ENCODE results near the gene IRAK2.
A peak's percentile ranks its signal among the peaks of the same experiment; 100 is the strongest.

The IRAK2 gene

DNA sequence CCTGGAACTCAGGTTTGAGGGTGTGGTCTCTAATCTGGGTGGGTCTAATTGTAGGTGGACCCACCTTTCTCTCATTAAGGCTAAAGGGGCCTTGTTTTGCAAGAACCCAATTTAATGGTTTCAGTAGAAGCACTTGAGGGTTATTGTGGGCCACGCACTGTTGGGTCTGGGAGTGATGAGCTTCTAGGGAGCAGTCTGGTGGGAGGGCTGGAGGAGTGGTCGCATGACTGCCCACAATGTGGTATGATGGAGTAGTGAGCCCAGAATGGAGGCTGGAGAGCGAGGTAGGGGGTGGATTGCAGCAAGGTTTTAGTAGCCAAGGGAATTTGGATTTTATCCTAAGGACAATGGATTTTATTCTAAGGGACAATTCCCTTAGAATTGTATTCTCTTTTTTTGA is 86.3 kb downstream of the IRAK2 start:
- Histone ChIP-seq H3K4ac (ENCODE audit: low read depth in 1 of 2, low read length in 2 of 2) (no peak overlapping the region), H2BK5ac (ENCODE audit: low read depth, low read length, poor library complexity, severe bottlenecking) (no peak overlapping the region), H2BK120ac (ENCODE audit: low read depth, low read length) (no peak overlapping the region), H4K91ac (ENCODE audit: low read length) (no peak overlapping the region), H2AFZ (ENCODE audit: low read depth, low read length) (no peak overlapping the region), H3K23ac (ENCODE audit: low read length in 2 of 2) (peak overlapping the region in 1 of 2 experiments; percentile 74), H3K14ac (ENCODE audit: low read length in 2 of 2) (no peak overlapping the region), H3K36me3 (ENCODE audit: control insufficient read depth in 1 of 2, insufficient read depth in 2 of 2, low read depth in 1 of 2, low read length in 2 of 2) (peaks cover 23 to 43% of the 10 kb centered on the region in 2 experiments), H3K4me2 (ENCODE audit: low read length, poor library complexity, severe bottlenecking) (peak overlapping the region; percentile 86), H4K8ac (ENCODE audit: low read length) (no peak overlapping the region), H3K4me3 (ENCODE audit: insufficient read depth in 1 of 2, low read depth in 1 of 2, low read length in 2 of 2) (peak overlapping the region in 1 of 2 experiments; percentile 96), H2BK15ac (ENCODE audit: low read depth, poor library complexity, severe bottlenecking) (no peak overlapping the region), H3K9ac (ENCODE audit: low read length) (peak overlapping the region; percentile 96), H3K27ac (ENCODE audit: low read length, poor library complexity, severe bottlenecking) (no peak overlapping the region), H3K27me3 (ENCODE audit: control insufficient read depth in 1 of 2, insufficient read depth in 1 of 2, low read length in 2 of 2) (no peaks in the 10 kb centered on the region), H3K4me1 (ENCODE audit: control insufficient read depth, insufficient read depth, low read depth, low read length) (peaks cover 10% of the 10 kb centered on the region), H3K18ac (ENCODE audit: low read depth in 1 of 2, low read length in 2 of 2) (no peak overlapping the region), H3K9me3 (ENCODE audit: control insufficient read depth, low read length) (peaks cover 3% of the 10 kb centered on the region), H3K79me1 (replicated peaks; ENCODE audit: low read length, poor library complexity, severe bottlenecking) (peaks cover 22% of the 10 kb centered on the region), H2AK5ac (ENCODE audit: low read length, severe bottlenecking) (no peak overlapping the region), H2BK12ac (ENCODE audit: low read length in 2 of 2) (no peak overlapping the region)
- DNase-seq: no peak
- WGBS: 96% methylated on average over 2 of the region's 3 CpGs

GRCh38 chr3:10253731-10254130 is 89.0 kb downstream of the IRAK2 start:
- Histone ChIP-seq H3K27me3 (ENCODE audit: control insufficient read depth in 1 of 2, insufficient read depth in 1 of 2, low read length in 2 of 2) (no peaks in the 10 kb centered on the region), H4K8ac (ENCODE audit: low read length) (no peak overlapping the region), H2BK15ac (ENCODE audit: low read depth, poor library complexity, severe bottlenecking) (no peak overlapping the region), H3K27ac (ENCODE audit: low read length, poor library complexity, severe bottlenecking) (no peak overlapping the region), H3K14ac (ENCODE audit: low read length in 2 of 2) (no peak overlapping the region), H2BK5ac (ENCODE audit: low read depth, low read length, poor library complexity, severe bottlenecking) (no peak overlapping the region), H3K4me3 (ENCODE audit: insufficient read depth in 1 of 2, low read depth in 1 of 2, low read length in 2 of 2) (no peak overlapping the region), H2BK12ac (ENCODE audit: low read length in 2 of 2) (no peak overlapping the region), H3K4me2 (ENCODE audit: low read length, poor library complexity, severe bottlenecking) (no peak overlapping the region), H3K23ac (ENCODE audit: low read length in 2 of 2) (no peak overlapping the region), H4K91ac (ENCODE audit: low read length) (no peak overlapping the region), H3K9me3 (ENCODE audit: control insufficient read depth, low read length) (no peaks in the 10 kb centered on the region), H3K9ac (ENCODE audit: low read length) (no peak overlapping the region), H3K36me3 (ENCODE audit: control insufficient read depth in 1 of 2, insufficient read depth in 2 of 2, low read depth in 1 of 2, low read length in 2 of 2) (peaks cover 36 to 49% of the 10 kb centered on the region in 2 experiments), H3K4me1 (ENCODE audit: control insufficient read depth, insufficient read depth, low read depth, low read length) (peaks cover 8% of the 10 kb centered on the region), H2AFZ (ENCODE audit: low read depth, low read length) (no peak overlapping the region), H3K18ac (ENCODE audit: low read depth in 1 of 2, low read length in 2 of 2) (no peak overlapping the region), H3K79me1 (replicated peaks; ENCODE audit: low read length, poor library complexity, severe bottlenecking) (peaks cover 28% of the 10 kb centered on the region), H2BK120ac (ENCODE audit: low read depth, low read length) (no peak overlapping the region), H3K4ac (ENCODE audit: low read depth in 1 of 2, low read length in 2 of 2) (no peak overlapping the region), H2AK5ac (ENCODE audit: low read length, severe bottlenecking) (no peak overlapping the region)
- DNase-seq: no peak
- 97% methylated on average over 3 of the region's 3 CpGs for WGBS

GRCh38 chr3:10255835-10256234 is 91.1 kb downstream of the IRAK2 start:
- no peak overlapping the region for H3K4me2 ChIP-seq (ENCODE audit: low read length, poor library complexity, severe bottlenecking)
- H3K36me3 ChIP-seq (ENCODE audit: control insufficient read depth in 1 of 2, insufficient read depth in 2 of 2, low read depth in 1 of 2, low read length in 2 of 2): peaks cover 51 to 66% of the 10 kb centered on the region in 2 experiments
- no peaks in the 10 kb centered on the region for H3K9me3 ChIP-seq (ENCODE audit: control insufficient read depth, low read length)
- no peak overlapping the region for H3K9ac ChIP-seq (ENCODE audit: low read length)
- no peak overlapping the region for H3K14ac ChIP-seq (ENCODE audit: low read length in 2 of 2)
- no peak overlapping the region for H3K4me3 ChIP-seq (ENCODE audit: insufficient read depth in 1 of 2, low read depth in 1 of 2, low read length in 2 of 2)
- H3K4ac ChIP-seq (ENCODE audit: low read depth in 1 of 2, low read length in 2 of 2): no peak overlapping the region
- H2BK12ac ChIP-seq (ENCODE audit: low read length in 2 of 2): no peak overlapping the region
- WGBS: 97% methylated on average over 7 of the region's 7 CpGs
- no peak overlapping the region for H2BK120ac ChIP-seq (ENCODE audit: low read depth, low read length)
- H3K79me1 ChIP-seq (replicated peaks; ENCODE audit: low read length, poor library complexity, severe bottlenecking): peaks cover 36% of the 10 kb centered on the region
- H2BK5ac ChIP-seq (ENCODE audit: low read depth, low read length, poor library complexity, severe bottlenecking): no peak overlapping the region
- no peak overlapping the region for H2BK15ac ChIP-seq (ENCODE audit: low read depth, poor library complexity, severe bottlenecking)
- H3K18ac ChIP-seq (ENCODE audit: low read depth in 1 of 2, low read length in 2 of 2): no peak overlapping the region
- H3K27me3 ChIP-seq (ENCODE audit: control insufficient read depth in 1 of 2, insufficient read depth in 1 of 2, low read length in 2 of 2): no peaks in the 10 kb centered on the region
- no peak overlapping the region for H3K23ac ChIP-seq (ENCODE audit: low read length in 2 of 2)
- no peak overlapping the region for H4K91ac ChIP-seq (ENCODE audit: low read length)
- H2AFZ ChIP-seq (ENCODE audit: low read depth, low read length): no peak overlapping the region
- no peak overlapping the region for H4K8ac ChIP-seq (ENCODE audit: low read length)
- H3K27ac ChIP-seq (ENCODE audit: low read length, poor library complexity, severe bottlenecking): no peak overlapping the region
- no peak overlapping the region for H2AK5ac ChIP-seq (ENCODE audit: low read length, severe bottlenecking)
- no peak for DNase-seq
- peaks cover 5% of the 10 kb centered on the region for H3K4me1 ChIP-seq (ENCODE audit: control insufficient read depth, insufficient read depth, low read depth, low read length)

GRCh38 chr3:10259036-10259435 is 94.3 kb downstream of the IRAK2 start:
- Histone ChIP-seq H2AK5ac (ENCODE audit: low read length, severe bottlenecking) (no peak overlapping the region), H3K14ac (ENCODE audit: low read length in 2 of 2) (no peak overlapping the region), H3K4me1 (ENCODE audit: control insufficient read depth, insufficient read depth, low read depth, low read length) (peaks cover 5% of the 10 kb centered on the region), H3K23ac (ENCODE audit: low read length in 2 of 2) (no peak overlapping the region), H3K79me1 (replicated peaks; ENCODE audit: low read length, poor library complexity, severe bottlenecking) (peaks cover 29% of the 10 kb centered on the region), H2BK120ac (ENCODE audit: low read depth, low read length) (no peak overlapping the region), H4K91ac (ENCODE audit: low read length) (no peak overlapping the region), H3K36me3 (ENCODE audit: control insufficient read depth in 1 of 2, insufficient read depth in 2 of 2, low read depth in 1 of 2, low read length in 2 of 2) (peaks cover 42 to 62% of the 10 kb centered on the region in 2 experiments), H2BK12ac (ENCODE audit: low read length in 2 of 2) (no peak overlapping the region), H2BK15ac (ENCODE audit: low read depth, poor library complexity, severe bottlenecking) (no peak overlapping the region), H3K4me2 (ENCODE audit: low read length, poor library complexity, severe bottlenecking) (no peak overlapping the region), H3K4ac (ENCODE audit: low read depth in 1 of 2, low read length in 2 of 2) (no peak overlapping the region), H3K4me3 (ENCODE audit: insufficient read depth in 1 of 2, low read depth in 1 of 2, low read length in 2 of 2) (no peak overlapping the region), H2BK5ac (ENCODE audit: low read depth, low read length, poor library complexity, severe bottlenecking) (no peak overlapping the region), H2AFZ (ENCODE audit: low read depth, low read length) (no peak overlapping the region), H3K27me3 (ENCODE audit: control insufficient read depth in 1 of 2, insufficient read depth in 1 of 2, low read length in 2 of 2) (no peaks in the 10 kb centered on the region), H3K9ac (ENCODE audit: low read length) (no peak overlapping the region), H3K18ac (ENCODE audit: low read depth in 1 of 2, low read length in 2 of 2) (no peak overlapping the region), H4K8ac (ENCODE audit: low read length) (no peak overlapping the region), H3K9me3 (ENCODE audit: control insufficient read depth, low read length) (no peaks in the 10 kb centered on the region), H3K27ac (ENCODE audit: low read length, poor library complexity, severe bottlenecking) (no peak overlapping the region)
- no peak for DNase-seq
- WGBS: 96% methylated on average over 7 of the region's 7 CpGs

Data from mesenchymal stem cell (in vitro differentiated cells and primary cell).